PFSK-1 (cell line): ENCODE data around the gene HDAC7.

Experiments
- FOXP2 ChIP-seq: optimal IDR thresholded peaks from 2 replicates; pipeline ENCODE3; 2011; ENCODE audit warnings: borderline replicate concordance, control low read depth, inconsistent platforms; ENCODE audit not compliant: insufficient read depth; ENCODE audit errors: extremely low read length, extremely low read depth
- POLR2AphosphoS5 ChIP-seq: IDR thresholded peaks from 2 replicates; pipeline ENCODE4 v1.6.1; 2012; ENCODE audit warnings: low read depth, mild to moderate bottlenecking, control low read depth, low read length, moderate library complexity
- SIN3A ChIP-seq: IDR thresholded peaks from 2 replicates; pipeline ENCODE4 v1.6.1; 2012; ENCODE audit warnings: mild to moderate bottlenecking, low read length, moderate library complexity, borderline replicate concordance; ENCODE audit not compliant: insufficient read depth
- TAF1 ChIP-seq: IDR thresholded peaks from 2 replicates; pipeline ENCODE4 v1.6.1; 2012; ENCODE audit warnings: low read length, control low read depth, borderline replicate concordance; ENCODE audit not compliant: insufficient read depth
- TF ChIP-seq, protein P1 (sequence below), 2 experiments: IDR thresholded peaks; 2 replicates each; pipeline versions ENCODE4 v1.6.1 to v1.8.0; 2011 to 2012; ENCODE audit warnings: low read depth in 2 of 2, low read length in 2 of 2, control low read depth in 1 of 2, inconsistent platforms in 1 of 2, mild to moderate bottlenecking in 1 of 2, moderate library complexity in 1 of 2; ENCODE audit not compliant: insufficient read depth in 1 of 2

Gene HDAC7

DNA sequence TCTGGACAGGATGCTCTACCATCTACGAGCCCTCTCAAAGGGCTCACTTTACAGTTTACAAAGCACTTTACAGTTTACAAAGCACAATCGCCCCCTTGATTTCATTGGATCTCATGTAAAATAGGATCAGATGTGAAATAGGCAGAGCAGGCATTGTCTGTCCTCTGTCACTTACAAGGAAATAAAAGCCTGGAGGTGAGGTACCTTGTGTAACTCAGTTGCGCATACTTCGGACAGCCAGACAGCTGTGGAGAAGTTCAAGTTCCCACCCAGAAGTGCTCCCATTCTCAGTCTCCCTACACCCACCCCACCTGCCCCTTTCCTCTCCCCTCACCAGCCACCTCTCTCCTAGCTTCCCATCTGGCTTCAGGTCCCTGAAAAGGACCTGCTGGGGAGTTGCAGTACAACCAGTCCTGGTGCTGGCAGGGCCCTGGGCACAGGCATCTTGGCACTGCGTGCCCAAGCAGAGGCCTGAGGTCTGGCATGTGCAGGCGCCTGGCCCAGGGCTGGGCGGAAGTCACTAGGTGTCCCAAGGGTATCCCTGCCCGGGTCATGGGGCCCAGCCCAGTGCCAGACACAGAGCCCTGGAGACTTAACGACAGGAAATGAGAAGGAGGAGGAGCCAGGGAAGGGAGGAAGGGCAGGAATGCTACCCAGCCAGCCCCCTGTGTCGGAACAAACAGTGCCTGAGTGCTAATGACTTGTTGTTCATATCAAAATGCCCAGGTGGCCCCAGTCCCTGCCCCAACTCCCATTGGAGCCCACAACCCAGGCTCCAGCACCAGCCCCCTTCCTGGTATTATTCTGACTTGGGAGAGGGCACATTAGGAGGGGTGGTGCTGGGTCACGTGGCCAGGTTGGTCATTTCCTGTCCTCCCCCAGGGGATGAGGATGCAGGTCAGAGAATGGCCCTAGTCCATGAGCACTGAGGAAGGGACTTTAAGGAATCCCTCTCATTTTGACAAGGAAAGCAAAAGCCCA lies 66.4 kb downstream of the HDAC7 start:
- TF ChIP-seq TAF1, result no peak
- TF ChIP-seq FOXP2, result no peak
- TF ChIP-seq POLR2AphosphoS5, result no peak
- TF ChIP-seq, protein P1, sequence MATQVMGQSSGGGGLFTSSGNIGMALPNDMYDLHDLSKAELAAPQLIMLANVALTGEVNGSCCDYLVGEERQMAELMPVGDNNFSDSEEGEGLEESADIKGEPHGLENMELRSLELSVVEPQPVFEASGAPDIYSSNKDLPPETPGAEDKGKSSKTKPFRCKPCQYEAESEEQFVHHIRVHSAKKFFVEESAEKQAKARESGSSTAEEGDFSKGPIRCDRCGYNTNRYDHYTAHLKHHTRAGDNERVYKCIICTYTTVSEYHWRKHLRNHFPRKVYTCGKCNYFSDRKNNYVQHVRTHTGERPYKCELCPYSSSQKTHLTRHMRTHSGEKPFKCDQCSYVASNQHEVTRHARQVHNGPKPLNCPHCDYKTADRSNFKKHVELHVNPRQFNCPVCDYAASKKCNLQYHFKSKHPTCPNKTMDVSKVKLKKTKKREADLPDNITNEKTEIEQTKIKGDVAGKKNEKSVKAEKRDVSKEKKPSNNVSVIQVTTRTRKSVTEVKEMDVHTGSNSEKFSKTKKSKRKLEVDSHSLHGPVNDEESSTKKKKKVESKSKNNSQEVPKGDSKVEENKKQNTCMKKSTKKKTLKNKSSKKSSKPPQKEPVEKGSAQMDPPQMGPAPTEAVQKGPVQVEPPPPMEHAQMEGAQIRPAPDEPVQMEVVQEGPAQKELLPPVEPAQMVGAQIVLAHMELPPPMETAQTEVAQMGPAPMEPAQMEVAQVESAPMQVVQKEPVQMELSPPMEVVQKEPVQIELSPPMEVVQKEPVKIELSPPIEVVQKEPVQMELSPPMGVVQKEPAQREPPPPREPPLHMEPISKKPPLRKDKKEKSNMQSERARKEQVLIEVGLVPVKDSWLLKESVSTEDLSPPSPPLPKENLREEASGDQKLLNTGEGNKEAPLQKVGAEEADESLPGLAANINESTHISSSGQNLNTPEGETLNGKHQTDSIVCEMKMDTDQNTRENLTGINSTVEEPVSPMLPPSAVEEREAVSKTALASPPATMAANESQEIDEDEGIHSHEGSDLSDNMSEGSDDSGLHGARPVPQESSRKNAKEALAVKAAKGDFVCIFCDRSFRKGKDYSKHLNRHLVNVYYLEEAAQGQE (IDR thresholded peaks at IDR 0.05; ENCODE audit: insufficient read depth in 1 of 2, low read depth in 2 of 2, low read length in 2 of 2), result no peak
- TF ChIP-seq SIN3A, result no peak

DNA sequence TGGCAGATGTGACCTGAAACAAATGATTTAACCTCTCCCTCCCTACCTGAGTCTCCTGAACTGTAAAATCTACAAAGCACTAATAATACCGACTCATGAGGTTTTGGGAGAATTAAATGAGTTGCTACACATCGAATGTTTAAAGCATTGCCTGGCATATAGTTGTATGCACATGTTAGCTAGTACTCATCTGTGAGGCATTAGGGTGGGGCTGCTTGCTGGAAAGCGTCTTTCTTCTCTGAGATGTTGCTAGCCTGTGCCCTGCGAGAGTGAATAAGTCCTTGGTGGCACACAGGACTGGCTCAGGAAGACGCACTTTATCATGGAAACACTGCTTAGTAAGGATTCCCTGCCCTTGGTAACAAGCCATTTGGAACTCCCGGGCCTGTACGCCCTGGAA lies 67.2 kb downstream of the HDAC7 start:
- no peak for TF ChIP-seq TAF1
- TF ChIP-seq, protein P1 (IDR thresholded peaks at IDR 0.05; ENCODE audit: insufficient read depth in 1 of 2, low read depth in 2 of 2, low read length in 2 of 2), result no peak
- TF ChIP-seq FOXP2, result no peak
- TF ChIP-seq POLR2AphosphoS5, result no peak
- TF ChIP-seq SIN3A, result no peak

DNA sequence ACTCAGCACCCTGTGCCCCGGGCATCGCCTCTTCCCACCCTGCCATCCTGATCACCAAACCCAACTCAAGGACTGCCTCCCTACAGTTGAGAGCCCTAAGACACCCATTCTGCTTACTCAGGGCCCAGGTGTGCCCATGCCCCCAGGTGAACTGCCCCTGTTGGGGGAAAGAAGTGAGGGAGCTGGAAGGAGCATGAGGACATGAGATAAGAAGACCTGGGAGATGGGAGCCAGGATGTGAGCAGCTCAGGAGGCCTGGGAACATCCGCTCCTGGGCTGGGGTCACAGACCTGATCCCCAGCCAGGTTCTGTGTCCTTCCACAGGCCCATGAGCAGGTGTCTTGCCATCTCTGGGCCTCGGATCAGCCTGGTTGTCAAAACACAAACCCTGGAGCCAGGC lies 67.6 kb downstream of the HDAC7 start:
- no peak for TF ChIP-seq POLR2AphosphoS5
- TF ChIP-seq FOXP2, result no peak
- TF ChIP-seq, protein P1 (IDR thresholded peaks at IDR 0.05; ENCODE audit: insufficient read depth in 1 of 2, low read depth in 2 of 2, low read length in 2 of 2), result no peak
- TF ChIP-seq SIN3A, result no peak
- no peak for TF ChIP-seq TAF1

DNA sequence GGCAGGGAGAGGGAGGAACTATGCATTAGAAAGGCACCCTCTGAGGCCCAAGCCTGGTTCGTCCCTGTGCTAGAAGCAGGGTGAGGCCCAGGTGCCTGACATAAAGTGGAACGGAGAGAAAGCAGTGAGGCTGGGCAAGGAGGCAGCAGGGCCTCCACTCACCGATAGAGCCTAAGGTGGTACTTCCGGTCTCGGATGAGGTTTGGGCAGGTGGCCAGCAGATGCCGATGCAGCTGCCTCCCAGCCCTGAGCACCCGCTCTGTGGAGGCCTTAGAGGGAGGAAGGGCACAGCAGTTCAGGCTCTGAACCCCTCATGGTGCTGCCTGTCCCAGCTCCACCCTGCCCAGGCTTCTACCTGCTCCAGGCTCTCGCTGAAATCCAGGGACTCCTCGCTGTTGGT lies 68.1 kb downstream of the HDAC7 start:
- TF ChIP-seq FOXP2, result no peak
- no peak for TF ChIP-seq POLR2AphosphoS5
- TF ChIP-seq, protein P1 (IDR thresholded peaks at IDR 0.05; ENCODE audit: insufficient read depth in 1 of 2, low read depth in 2 of 2, low read length in 2 of 2), result no peak
- no peak for TF ChIP-seq TAF1
- TF ChIP-seq SIN3A, result no peak
